ENCODE data around the gene PRKN.

- TF ChIP-seq CTCF (IDR thresholded peaks at IDR 0.05; ENCODE audit: low read length), result no peak
- TF ChIP-seq EZH2 (optimal IDR thresholded peaks at IDR 0.05; ENCODE audit: low read depth, low read length), result no peak
These were observed 1191.3 kb downstream of the PRKN start for GRCh38 chr6:161536224-161536630.
